HG03442 (cell line): ENCODE measurements around the gene ETV6.
A peak's percentile ranks its signal among the peaks of the same experiment; 100 is the strongest.

Source experiments
- ATAC-seq: cut with Tn5 transposase; IDR thresholded peaks from one replicate; pipeline ENCODE4 v1.9.1; 2021; ENCODE audit warnings: mild to moderate bottlenecking, moderate library complexity; ENCODE audit not compliant: unreplicated experiment

The ETV6 gene

DNA sequence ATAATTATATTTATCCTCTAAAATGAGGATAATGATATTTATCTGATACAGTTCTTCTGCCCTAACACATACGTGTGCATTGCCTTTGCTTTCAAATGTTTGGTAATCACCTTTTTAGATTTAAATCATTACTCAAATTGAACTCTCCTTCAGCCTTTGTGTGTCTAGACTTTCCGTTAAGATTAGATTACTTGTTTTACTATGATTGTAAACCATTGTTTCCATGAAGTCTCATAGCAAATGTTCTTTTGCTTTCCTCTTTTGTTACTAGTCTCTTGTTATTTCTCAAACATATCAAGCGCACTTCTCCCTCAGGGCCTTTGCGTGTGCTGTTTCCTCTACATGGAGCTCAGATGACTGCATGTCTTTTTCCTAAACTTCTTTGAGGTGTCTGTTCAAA lies 63.7 kb downstream of the ETV6 start:
- no peak for ATAC-seq

DNA sequence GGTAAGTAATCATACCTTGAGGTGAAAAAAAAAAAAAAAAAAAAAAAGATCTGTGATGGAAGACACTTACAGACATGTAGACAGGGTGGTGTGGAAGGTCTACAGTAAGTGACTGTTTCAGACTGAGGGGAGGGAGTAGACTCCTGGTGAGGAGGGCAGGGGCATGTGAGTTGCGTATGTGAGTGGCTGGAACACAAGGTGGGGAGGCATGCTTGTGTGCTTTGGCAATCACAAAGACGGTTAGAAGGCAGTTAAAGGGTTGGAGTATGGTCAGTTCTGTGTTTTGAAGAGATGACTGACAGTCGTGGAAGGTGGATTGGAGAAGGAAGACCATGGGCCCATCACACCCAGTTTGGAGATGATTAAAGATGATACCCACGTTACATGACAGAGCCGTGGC lies 65.2 kb downstream of the ETV6 start:
- no peak for ATAC-seq

DNA sequence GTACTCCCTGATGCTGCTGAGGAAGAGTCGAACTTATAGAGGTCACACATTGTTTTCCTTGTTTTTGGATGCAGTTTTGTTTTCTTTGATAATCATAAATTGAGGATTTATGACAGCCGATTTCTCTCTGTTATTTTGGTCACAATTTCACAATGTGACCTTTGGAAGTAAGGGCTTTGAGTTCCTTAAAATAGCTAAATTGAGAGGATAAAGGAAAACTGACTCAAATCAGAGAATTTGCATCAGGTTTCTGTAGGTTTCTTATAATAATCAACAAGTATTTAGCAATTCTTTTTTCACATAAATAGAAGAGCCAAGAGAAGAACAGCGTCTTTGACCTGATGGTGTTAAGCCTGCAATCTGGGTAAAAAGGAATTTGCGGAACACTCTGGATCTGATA lies 66.1 kb downstream of the ETV6 start:
- no peak for ATAC-seq

DNA sequence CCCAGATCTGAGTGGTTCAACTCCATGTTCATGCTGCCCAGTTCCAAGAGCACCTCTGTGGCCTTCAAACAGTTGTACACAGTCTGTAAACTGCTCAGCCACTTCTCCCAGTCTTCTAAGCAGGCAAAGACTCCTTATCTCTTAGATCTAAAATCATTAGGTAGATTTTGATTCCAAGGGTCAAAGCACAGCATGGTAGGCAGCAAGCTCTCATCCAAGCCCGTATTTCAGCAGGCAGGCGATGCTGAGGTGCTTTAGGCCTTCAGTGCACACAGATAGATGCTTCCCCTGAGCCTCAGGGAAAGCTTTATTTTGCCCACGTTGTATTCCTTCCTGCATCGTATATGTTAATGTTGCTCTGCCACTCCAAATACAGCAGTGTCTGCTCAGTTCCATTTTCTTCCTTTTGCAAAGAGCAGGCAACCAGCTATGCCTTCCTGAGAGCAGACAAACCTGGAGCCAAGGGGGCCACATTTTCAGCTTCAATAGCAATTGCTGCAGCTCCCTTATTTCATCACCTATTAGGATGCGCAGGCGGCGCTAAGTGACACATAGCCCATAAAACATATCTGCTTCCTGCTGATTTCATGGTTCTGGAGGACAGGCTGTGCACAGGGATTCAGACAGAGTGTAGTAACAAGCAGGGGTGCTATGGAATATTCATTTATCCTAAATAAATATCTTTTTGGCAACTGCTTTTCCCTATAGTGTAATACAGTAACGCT lies 67.5 kb downstream of the ETV6 start:
- ATAC-seq, result no peak

DNA sequence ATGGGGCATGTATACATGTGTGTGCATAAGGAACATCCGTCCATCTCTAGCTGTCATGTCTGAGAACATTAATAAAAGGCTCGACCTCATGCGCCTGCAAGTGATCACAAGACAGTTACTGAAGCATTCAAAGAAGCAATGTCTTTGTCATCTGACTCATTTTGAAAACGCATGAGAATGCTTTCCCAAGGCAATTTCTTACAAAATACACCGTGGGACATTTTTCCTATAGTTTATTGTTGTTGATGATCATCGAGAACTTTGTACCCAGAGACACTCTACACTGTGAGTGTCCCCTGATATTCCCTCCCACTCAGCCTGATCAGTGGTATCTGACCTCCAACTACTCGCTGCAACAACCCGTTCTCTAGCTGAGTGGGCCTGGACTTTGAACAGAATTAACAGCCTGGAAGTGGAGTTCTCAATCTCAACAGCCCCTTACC lies 68.1 kb downstream of the ETV6 start:
- ATAC-seq, result no peak

GRCh38 chr12:11718105-11718504 lies 68.6 kb downstream of the ETV6 start:
- ATAC-seq, result no peak

DNA sequence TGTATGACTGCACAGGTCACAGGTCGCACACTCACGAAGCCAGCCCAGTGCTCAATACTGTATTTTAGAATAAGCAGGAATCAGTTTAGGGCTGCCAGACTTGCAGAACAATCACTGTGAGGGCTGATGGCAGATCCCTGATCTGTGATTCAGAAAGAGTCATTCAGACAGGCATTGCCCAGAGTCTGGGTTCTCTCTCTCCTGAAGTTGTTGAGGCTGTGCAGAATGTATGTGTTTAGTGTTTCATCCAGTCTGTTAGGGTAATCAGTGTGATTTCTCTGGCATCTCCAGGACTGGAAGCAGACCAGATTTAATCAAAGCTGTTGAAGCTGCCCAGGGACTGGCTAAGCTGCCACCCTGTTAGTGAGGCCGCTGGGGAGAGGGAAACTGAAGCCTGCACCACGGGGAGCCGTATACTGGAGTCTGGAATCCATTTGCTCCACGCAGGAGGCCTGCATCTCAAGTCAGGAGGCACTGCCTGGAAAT lies 69.3 kb downstream of the ETV6 start:
- ATAC-seq, result no peak

DNA sequence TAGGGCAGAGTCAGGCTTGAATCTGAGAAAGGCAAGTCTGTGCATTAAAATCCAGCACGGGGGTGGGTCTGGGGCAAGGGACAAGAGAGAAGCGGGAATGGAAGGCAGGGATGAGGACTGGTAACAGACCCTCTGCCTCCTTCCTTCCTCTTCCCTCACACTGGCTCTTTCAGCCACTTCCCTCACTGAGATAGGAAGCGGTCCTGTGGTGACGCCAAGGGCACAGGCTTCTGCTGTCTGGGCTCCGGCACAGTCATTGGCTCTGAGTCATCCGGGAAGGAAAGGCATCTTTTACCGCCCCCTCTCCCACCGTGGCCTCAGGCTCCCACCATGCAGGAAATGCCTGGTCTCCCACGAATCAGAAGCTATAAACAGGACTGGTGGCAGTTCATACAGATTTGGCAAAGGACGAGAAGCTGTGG lies 70.2 kb downstream of the ETV6 start:
- no peak for ATAC-seq

DNA sequence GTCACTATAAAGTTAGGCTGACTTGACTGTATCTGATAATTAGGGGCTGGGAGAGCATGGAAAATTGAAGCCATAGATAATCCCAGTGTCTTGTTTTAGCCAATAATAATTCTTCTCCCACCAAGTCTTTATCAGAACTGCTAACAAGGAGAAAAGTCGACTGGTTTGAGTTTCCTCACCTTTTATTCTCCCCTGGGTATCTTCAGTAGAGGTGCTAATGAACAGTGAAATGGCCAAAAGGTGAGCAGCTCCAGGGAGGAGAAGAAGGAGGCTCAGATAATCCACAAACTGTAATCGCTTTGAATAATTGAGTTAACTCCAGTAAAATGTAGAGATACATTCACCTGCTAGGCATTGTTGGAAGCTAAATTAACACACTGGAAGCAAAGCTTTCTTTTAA lies 72.6 kb downstream of the ETV6 start:
- ATAC-seq, result no peak

DNA sequence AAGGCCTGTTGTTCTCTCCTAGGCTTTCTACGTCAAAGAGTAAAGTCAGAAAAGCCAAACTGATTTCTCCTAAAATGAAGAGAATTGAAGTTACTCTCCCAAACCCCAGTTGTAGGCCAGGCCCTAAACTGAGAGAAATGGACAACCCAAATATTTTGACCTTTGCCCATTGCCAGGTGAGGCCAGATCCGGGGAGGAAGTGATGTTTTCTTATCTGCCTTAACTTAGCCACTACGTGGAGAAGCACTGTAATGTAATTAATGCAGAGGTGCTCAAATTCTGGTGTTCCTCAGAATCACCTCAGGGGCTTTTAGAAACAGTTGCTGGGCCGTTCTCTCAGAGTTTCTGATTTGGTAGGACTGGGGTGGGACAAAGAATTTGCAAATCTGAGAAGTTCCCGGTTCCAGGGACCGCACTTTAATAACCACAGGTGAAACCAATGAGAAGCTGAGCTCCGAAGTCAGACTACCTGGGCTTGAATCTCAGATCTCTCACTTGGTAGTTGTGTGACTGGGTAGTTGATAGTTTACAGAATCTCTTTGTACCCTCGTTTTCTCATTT lies 73.2 kb downstream of the ETV6 start:
- no peak for ATAC-seq

- no peak for ATAC-seq
Measured at GRCh38 chr12:11723993-11724392, 74.5 kb downstream of the ETV6 start.

- ATAC-seq, result no peak
Measured at GRCh38 chr12:11724888-11725311, 75.4 kb downstream of the ETV6 start.

GRCh38 chr12:11725686-11726085 lies 76.2 kb downstream of the ETV6 start:
- no peak for ATAC-seq

- ATAC-seq, result no peak
Measured at GRCh38 chr12:11726659-11727058, 77.2 kb downstream of the ETV6 start.

GRCh38 chr12:11727133-11727664 lies 77.7 kb downstream of the ETV6 start:
- no peak for ATAC-seq

DNA sequence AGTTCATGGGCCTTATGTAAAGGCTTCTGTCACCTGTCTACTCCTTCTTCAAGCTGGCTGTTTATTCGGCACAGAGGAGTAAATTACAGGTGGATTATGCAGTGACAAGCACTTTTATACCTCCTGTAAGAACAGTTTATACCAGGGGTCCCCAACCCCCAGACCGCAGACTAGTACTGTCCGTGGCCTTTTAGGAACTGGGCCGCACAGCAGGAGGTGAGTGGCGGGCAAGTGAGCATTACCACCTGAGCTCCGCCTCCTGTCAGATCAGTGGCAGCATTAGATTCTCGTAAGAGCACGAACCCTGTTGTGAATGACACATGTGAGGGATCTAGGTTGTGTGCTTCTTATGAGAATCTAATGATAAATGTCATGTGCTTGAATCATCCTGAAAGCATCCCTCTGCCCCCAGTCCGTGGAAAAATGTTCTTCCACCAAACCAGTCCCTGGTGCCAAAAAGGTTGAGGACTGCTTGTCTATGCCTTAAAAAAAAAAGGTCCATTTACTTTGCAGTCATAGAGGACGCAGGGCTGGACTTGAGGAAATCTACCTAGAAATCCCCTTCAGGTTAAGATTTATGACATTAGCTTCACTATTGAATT lies 78.8 kb downstream of the ETV6 start:
- no peak for ATAC-seq

- ATAC-seq, result no peak
Measured at GRCh38 chr12:11729008-11729407, 79.5 kb downstream of the ETV6 start.

GRCh38 chr12:11729439-11730150 lies 80.1 kb downstream of the ETV6 start:
- peak; percentile 25 for ATAC-seq

- peak; percentile 27 for ATAC-seq
Measured at GRCh38 chr12:11730299-11731041, 81.0 kb downstream of the ETV6 start.

- ATAC-seq, result no peak
Measured at GRCh38 chr12:11731042-11731357, 81.5 kb downstream of the ETV6 start.

- ATAC-seq, result peak; percentile 28
Measured at GRCh38 chr12:11731455-11731854, 82.0 kb downstream of the ETV6 start.
